Putamen (tissue), 1 donor: Measurements from ENCODE around the gene GRPEL1.

Experiments
- DNase-seq: peaks from one replicate; pipeline ENCODE4 v3.0.0-alpha.2; 2016; ENCODE audit warnings: low spot score

Gene GRPEL1

DNA sequence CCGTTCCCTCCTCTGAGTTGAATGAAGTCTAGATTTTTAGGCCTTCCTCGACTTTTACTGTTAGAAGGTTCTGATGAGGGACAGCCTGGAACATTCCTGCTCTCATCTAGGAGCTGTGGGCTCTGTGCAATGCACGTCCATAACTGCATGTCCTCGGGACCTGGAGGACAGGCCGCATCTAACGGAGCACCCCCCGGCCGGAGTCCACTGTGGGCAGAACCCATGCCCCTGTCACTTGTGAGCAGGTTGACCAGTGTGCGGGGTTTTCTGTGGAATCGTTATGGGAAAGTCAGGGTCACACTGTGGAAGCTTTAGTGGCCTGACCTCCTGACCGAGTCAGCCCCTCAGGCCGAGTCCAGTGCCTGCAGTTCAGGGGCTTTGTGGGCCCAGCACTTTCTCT, 44.0 kb downstream of the GRPEL1 start:
- DNase-seq = no peak

- DNase-seq = no peak
Observed at GRCh38 chr4:7023486-7023885, 44.4 kb downstream of the GRPEL1 start.

GRCh38 chr4:7021930-7022664, 45.8 kb downstream of the GRPEL1 start:
- no peak for DNase-seq

DNA sequence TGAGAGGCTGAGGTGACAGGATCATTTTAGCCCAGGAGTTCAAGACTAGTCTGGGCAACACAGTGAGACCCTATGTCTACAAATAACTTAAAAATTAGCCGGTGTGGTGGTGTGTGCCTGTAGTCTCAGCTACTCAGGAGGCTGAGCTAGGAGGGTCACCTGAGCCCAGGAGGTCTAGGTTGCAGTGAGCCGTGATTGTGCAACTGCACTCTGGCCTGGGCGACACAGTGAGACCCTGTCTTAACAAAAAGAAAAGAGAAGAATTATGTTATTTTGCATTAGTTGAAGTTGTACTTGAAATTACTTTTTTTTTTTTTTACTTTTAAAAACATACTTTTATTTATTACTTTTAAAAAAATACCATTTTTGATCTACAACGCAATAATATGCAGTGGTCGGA, 46.5 kb downstream of the GRPEL1 start:
- no peak for DNase-seq

DNA sequence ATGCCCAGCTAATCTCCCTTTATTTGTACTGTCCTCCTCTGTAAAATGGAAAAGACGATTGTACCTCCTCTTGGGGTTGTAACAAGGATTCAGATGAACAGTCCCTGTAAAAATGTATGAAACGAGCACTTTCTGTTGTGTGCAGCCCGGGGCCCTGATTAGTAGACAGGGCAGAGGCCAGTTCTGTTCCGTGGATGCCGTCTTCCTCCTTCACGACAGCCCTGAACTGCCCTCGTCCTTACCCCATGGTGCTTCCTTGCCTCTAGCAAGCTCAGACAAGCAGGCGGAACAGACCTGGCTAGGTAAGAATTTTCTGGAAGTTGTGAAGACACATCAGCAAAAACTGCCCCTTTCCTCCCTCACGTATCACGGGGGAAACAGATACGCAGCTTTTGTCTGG, 47.0 kb downstream of the GRPEL1 start:
- DNase-seq = no peak

DNA sequence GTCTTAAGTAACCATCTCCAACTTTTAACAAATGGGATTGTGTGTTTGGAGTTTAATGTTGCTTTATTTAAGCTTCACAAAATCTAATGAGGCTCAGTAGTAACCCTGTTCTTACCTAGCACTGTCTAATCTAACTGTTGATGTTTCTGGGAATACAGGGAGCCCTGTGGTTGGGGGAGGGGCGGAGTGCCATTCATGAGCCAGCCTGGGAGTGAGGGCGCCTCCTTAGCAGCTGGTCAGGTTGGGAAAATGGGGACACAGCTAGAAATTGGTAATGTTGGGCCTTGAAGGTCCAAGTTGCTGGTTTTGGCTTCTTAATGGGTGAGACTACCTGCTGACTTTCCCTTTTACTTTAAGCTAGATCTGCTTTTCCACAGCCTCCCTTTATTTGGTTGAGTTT, 47.6 kb downstream of the GRPEL1 start:
- no peak for DNase-seq

DNA sequence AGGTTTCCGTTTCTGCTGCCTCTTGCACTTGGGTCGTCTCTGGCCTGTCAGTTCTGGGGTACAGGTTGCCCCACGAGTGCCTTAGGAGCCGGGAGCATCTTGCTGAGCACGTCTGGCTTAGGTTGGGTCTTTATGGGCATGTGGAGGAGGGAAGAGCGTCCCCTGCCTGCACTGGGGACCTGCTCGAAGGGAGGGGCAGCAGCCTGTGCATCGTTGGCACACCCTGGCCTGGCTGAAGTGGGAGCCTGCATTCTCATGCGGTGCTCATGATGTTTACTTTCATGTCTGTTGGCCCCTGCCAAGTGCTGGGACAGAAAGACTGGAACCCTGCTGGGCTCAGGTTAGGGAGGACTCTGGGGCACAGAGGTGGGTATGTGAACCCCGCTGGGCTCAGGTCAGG, 48.5 kb downstream of the GRPEL1 start:
- no peak for DNase-seq

GRCh38 chr4:7018281-7018680, 49.6 kb downstream of the GRPEL1 start:
- no peak for DNase-seq

DNA sequence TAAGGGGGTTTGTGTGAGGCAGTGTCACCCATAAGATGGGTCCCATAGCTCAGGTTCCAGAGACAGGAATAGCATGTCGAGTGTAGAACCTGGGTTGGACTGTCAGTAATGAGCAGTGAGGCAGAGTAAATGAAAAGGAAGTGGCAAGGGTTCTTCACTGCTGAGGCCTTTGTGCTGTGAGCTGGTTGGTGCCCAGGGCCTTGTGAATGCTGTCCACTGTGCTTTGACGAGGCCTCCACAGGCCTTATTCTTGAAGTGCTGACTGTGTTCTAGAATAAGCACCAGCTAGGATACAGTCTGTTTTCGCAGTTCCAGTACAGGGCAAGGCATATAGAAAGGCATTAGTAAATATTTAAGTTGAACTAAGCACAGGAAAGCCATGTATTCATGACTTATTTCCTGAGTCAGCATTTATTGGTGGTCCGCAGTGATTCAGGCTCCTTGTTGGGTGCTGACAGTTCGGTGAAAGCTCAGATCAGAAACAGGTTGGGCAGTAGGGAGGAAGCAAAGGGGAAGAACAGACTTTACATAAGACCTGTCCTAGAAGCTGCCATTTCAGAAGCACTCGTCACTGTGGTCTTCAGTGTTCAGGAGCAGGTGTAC, 50.3 kb downstream of the GRPEL1 start:
- no peak for DNase-seq

- no peak for DNase-seq
Observed at GRCh38 chr4:7016512-7016911, 51.4 kb downstream of the GRPEL1 start.

GRCh38 chr4:7016086-7016485, 51.8 kb downstream of the GRPEL1 start:
- no peak for DNase-seq

DNA sequence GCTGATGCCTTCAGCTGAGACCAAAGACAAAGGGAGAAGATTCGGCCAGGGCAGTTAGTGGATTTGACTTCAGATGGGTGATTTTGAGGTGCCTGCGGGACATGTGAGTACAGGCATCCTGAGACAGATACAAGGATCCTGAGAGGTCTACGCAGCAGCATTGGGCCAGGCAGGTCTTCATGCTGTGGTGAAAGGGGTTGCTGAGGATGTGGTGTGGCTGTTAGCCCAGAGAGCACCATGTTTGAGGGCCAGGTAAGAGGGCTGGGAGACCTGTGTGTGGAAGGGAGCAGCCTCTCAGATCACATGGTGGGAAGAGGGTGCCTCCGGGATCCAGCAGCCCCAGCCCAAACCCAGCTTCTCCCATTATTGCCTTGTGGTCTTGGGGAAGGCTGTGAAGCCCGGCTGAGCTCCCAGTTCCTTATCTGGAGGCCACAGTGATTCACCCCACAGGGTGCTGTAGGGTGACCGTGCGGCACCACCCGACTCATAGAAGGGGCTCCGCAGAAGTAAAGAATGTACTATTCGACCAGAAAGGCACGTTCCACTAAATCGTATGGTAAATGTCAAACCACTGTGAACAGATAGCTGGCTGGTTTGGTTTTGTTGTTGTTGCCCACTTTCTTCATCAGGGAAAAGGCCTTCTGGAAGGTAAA, 52.4 kb downstream of the GRPEL1 start:
- DNase-seq = no peak

- no peak for DNase-seq
Observed at GRCh38 chr4:7014815-7015214, 53.0 kb downstream of the GRPEL1 start.

DNA sequence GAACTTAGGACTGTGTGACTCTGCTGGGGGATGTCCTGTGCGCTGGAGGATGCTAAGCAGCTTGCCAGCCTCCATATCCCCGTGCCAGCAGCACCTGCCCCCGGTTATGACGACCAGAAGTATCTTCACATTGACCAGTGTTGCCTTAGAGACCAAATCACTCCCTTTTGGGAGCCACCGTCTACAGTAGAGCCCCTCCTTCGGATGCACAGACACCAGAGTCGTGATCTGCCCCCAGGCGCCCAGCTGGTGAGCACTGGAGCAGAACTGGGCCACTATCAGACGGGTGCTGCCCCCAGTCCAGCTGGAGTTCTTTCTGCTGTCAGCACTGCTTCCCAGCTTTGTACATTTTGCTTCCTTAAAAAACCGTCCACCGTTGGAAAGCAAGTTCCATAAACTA, 54.7 kb downstream of the GRPEL1 start:
- no peak for DNase-seq

DNA sequence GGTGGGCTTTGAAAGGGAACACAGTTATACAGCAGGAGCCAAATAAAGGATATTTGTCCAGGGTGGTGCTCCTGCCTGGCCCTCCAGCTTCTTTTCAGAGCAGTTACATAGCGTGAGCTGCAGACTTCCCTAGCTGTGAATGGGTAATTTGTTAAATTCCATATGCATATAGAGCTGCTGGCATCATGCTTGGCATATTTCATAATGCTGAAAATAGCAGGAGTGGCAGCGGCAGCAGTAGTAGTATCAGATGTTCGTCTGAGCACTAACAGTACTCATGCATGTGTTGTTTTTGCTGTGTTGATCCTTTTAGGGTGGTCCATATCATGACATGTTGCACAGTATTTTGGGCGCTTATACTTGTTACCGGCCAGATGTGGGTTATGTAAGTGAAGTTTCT, 58.3 kb downstream of the GRPEL1 start:
- no peak for DNase-seq
